Calu3 (cell line): ENCODE results near the gene KLHL21. TPM values are rescaled to one million over a fixed set of nuclear protein-coding genes. Genes with fewer than 3 reads are reported as not detected.

Experiments
- BruUV-seq: library from RNA; stranded (reverse); fragments of 400-500 nt; replicated peaks from 2 replicates; lab custom pipeline; 2021; lab: Mats Ljungman, UMichigan
- CTCF ChIA-PET: fragments of 300-600 bp; sonication (Branson Sonifier 250); formaldehyde crosslinking; loops from one replicate; lab custom pipeline; 2022; ENCODE audit warnings: antibody characterized with exemption; lab: Charles Lee
- DNase-seq: peaks from one replicate; pipeline ENCODE4 v3.0.0; 2022
- H3K27ac Mint-ChIP-seq: one replicate; pipeline ENCODE4 v1.8.0; 2022; ENCODE audit warnings: mixed read lengths; ENCODE audit not compliant: unreplicated experiment
- H3K27me3 Mint-ChIP-seq: one replicate; pipeline ENCODE4 v1.8.0; 2022; ENCODE audit warnings: mixed read lengths; ENCODE audit not compliant: unreplicated experiment
- H3K36me3 Mint-ChIP-seq: one replicate; pipeline ENCODE4 v1.8.0; 2022; ENCODE audit warnings: mild to moderate bottlenecking, moderate library complexity, mixed read lengths; ENCODE audit not compliant: insufficient read depth, unreplicated experiment
- H3K4me1 Mint-ChIP-seq: one replicate; pipeline ENCODE4 v1.8.0; 2022; ENCODE audit warnings: mild to moderate bottlenecking, low read depth, mixed read lengths; ENCODE audit not compliant: unreplicated experiment
- H3K4me3 Mint-ChIP-seq: one replicate; pipeline ENCODE4 v1.8.0; 2022; ENCODE audit warnings: mild to moderate bottlenecking, low read depth, moderate library complexity, mixed read lengths; ENCODE audit not compliant: unreplicated experiment
- H3K9me3 Mint-ChIP-seq: one replicate; pipeline ENCODE4 v1.8.0; 2022; ENCODE audit warnings: low read depth, mixed read lengths; ENCODE audit not compliant: unreplicated experiment
- CTCF ChIP-seq: fragments of 200-600 bp; IDR thresholded peaks from one replicate; pipeline ENCODE4 v1.8.0; 2022; ENCODE audit warnings: antibody characterized with exemption; ENCODE audit not compliant: unreplicated experiment
- intact Hi-C: fragments of 100-400 bp; cut with micrococcal nuclease; formaldehyde crosslinking; loops from one replicate; pipeline ENCODE4 v1.10.0; 2022; ENCODE audit not compliant: unreplicated experiment
- total RNA-seq: library from RNA; stranded (reverse); gene quantifications from 2 replicates; pipeline ENCODE4 v1.2.3, GENCODE V29; 2022

Gene KLHL21
- total RNA-seq, 1 experiment from 2014 or later: 21.8 TPM

- TF ChIP-seq CTCF: no peak
- Mint-ChIP-seq H3K27ac (no peak overlapping the region), H3K4me1 (no peaks in the 10 kb centered on the region), H3K27me3 (no peaks in the 10 kb centered on the region), H3K4me3 (no peak overlapping the region), H3K36me3 (peaks cover 67% of the 10 kb centered on the region), H3K9me3 (no peaks in the 10 kb centered on the region)
- DNase-seq: no peak
- CTCF ChIA-PET: no interaction called here
- BruUV-seq: no TSS peak
- intact Hi-C loops: no loop called here
These were observed 4.9 kb downstream of the KLHL21 start for GRCh38 chr1:6597777-6598131.

GRCh38 chr1:6596886-6597776 is 5.5 kb downstream of the KLHL21 start:
- no peaks in the 10 kb centered on the region for H3K27me3 Mint-ChIP-seq
- BruUV-seq: no TSS peak
- no peak for DNase-seq
- no peak for TF ChIP-seq CTCF
- H3K4me3 Mint-ChIP-seq: no peak overlapping the region
- no peak overlapping the region for H3K27ac Mint-ChIP-seq
- intact Hi-C loops: no loop called here
- no peaks in the 10 kb centered on the region for H3K9me3 Mint-ChIP-seq
- CTCF ChIA-PET: no interaction called here
- no peaks in the 10 kb centered on the region for H3K4me1 Mint-ChIP-seq
- H3K36me3 Mint-ChIP-seq: peaks cover 61% of the 10 kb centered on the region

- peaks cover 53% of the 10 kb centered on the region for H3K36me3 Mint-ChIP-seq
- no peaks in the 10 kb centered on the region for H3K4me1 Mint-ChIP-seq
- H3K4me3 Mint-ChIP-seq: no peak overlapping the region
- H3K27ac Mint-ChIP-seq: no peak overlapping the region
- BruUV-seq: no TSS peak
- no peaks in the 10 kb centered on the region for H3K27me3 Mint-ChIP-seq
- no peak for TF ChIP-seq CTCF
- CTCF ChIA-PET: no interaction called here
- H3K9me3 Mint-ChIP-seq: no peaks in the 10 kb centered on the region
- intact Hi-C loops: no loop called here
- DNase-seq: no peak
These were observed 6.3 kb downstream of the KLHL21 start for GRCh38 chr1:6596351-6596750.

GRCh38 chr1:6594977-6595740 is 7.5 kb downstream of the KLHL21 start:
- DNase-seq: no peak
- Mint-ChIP-seq H3K36me3 (peaks cover 41% of the 10 kb centered on the region), H3K27me3 (no peaks in the 10 kb centered on the region), H3K9me3 (no peaks in the 10 kb centered on the region), H3K4me1 (no peaks in the 10 kb centered on the region), H3K4me3 (no peak overlapping the region), H3K27ac (no peak overlapping the region)
- CTCF ChIA-PET: no interaction called here
- intact Hi-C loops: no loop called here
- BruUV-seq: no TSS peak
- no peak for TF ChIP-seq CTCF
